ENCODE measurements around the gene SLC22A16. TPM values are rescaled to one million over a fixed set of nuclear protein-coding genes. Genes with fewer than 3 reads are reported as not detected.

The SLC22A16 gene
- total RNA-seq, 1 donor from 2014 or later, result not detected

Other genes with a start within 250 kb of the SLC22A16 start
- not detected in 2 replicates for gene METTL24, start 118.3 kb downstream of the SLC22A16 start, total RNA-seq
- not detected in 2 replicates for gene DDO, start 61.0 kb downstream of the SLC22A16 start, total RNA-seq